HG03342 (cell line): ENCODE measurements around the gene ITGB1.

Experiments used
- ATAC-seq: cut with Tn5 transposase; IDR thresholded peaks from one replicate; pipeline ENCODE4 v1.9.1; 2021; ENCODE audit warnings: mild to moderate bottlenecking, moderate library complexity; ENCODE audit not compliant: unreplicated experiment

Gene ITGB1

GRCh38 chr10:32893434-32893833, 64.6 kb downstream of the ITGB1 start:
- no peak for ATAC-seq

GRCh38 chr10:32891261-32891660, 66.8 kb downstream of the ITGB1 start:
- no peak for ATAC-seq

GRCh38 chr10:32890444-32890843, 67.6 kb downstream of the ITGB1 start:
- no peak for ATAC-seq

- no peak for ATAC-seq
Measured at GRCh38 chr10:32889631-32890212, 68.3 kb downstream of the ITGB1 start.

- ATAC-seq, result no peak
Measured at GRCh38 chr10:32888161-32888927, 69.7 kb downstream of the ITGB1 start.

GRCh38 chr10:32887481-32887880, 70.5 kb downstream of the ITGB1 start:
- ATAC-seq, result no peak

GRCh38 chr10:32882076-32882475, 76.0 kb downstream of the ITGB1 start:
- no peak for ATAC-seq

GRCh38 chr10:32878646-32879045, 79.4 kb downstream of the ITGB1 start:
- ATAC-seq, result no peak

- no peak for ATAC-seq
Measured at GRCh38 chr10:32877915-32878314, 80.1 kb downstream of the ITGB1 start.

GRCh38 chr10:32865170-32865569, 92.9 kb downstream of the ITGB1 start:
- no peak for ATAC-seq

- ATAC-seq, result no peak
Measured at GRCh38 chr10:32854435-32854834, 103.6 kb downstream of the ITGB1 start.

GRCh38 chr10:32851301-32851700, 106.7 kb downstream of the ITGB1 start:
- no peak for ATAC-seq
